ENCODE results near the gene BRD7. TPM values are rescaled to one million over a fixed set of nuclear protein-coding genes. Genes with fewer than 3 reads are reported as not detected.

BRD7 gene
- total and polyA plus RNA-seq, 2 donors (not counting 3 experiments of a cell fraction or from before 2014, with no cell fraction given): 17.1 to 69.1 TPM

- Histone ChIP-seq H3K4me1 (ENCODE audit: control insufficient read depth, extremely low read depth, insufficient read depth, low read length) (peaks cover 8% of the 10 kb centered on the region), H3K4me2 (ENCODE audit: insufficient read depth, low read length) (no peak overlapping the region), H3K27me3 (ENCODE audit: control insufficient read depth in 2 of 2, insufficient read depth in 2 of 2, low read length in 2 of 2) (peaks cover 2 to 5% of the 10 kb centered on the region in 2 experiments), H3K79me2 (ENCODE audit: control insufficient read depth, insufficient read depth, low read length) (peaks cover 22% of the 10 kb centered on the region), H3K9me1 (replicated peaks; ENCODE audit: control insufficient read depth, extremely low read depth, insufficient read depth, low read length) (no peaks in the 10 kb centered on the region), H3K36me3 (ENCODE audit: control insufficient read depth in 2 of 2, extremely low read depth in 1 of 2, insufficient read depth in 2 of 2, low read length in 2 of 2) (peaks cover 0 to under 1% of the 10 kb centered on the region in 2 experiments), H2AFZ (ENCODE audit: low read depth, low read length) (no peak overlapping the region), H3K4me3 (replicated peaks in 1 of 3; ENCODE audit: insufficient read depth in 1 of 3, low read depth in 1 of 3, low read length in 3 of 3) (no peak overlapping the region), H3K9me3 (replicated peaks; ENCODE audit: control insufficient read depth, insufficient read depth, low read length) (no peaks in the 10 kb centered on the region), H3K9ac (replicated peaks; ENCODE audit: extremely low read depth, insufficient read depth, low read length) (no peak overlapping the region), H4K20me1 (replicated peaks; ENCODE audit: control insufficient read depth, extremely low read depth, insufficient read depth, low read length) (peaks cover 4% of the 10 kb centered on the region), H3K27ac (ENCODE audit: insufficient read depth, low read depth, low read length) (no peak overlapping the region)
- DNase-seq (ENCODE audit: low read depth, low spot score) (no peak), FAIRE-seq (no peak)
- intact Hi-C loops (cut with micrococcal nuclease): loop anchor here (2.0 kb wide), 1 partner anchor 138 kb away; no protein-coding TSS in a partner anchor
- ChIA-PET CTCF (interaction anchor here (0.6 to 6.8 kb wide), 4 partner anchors 16 to 435 kb away, joined by 3 to 53 read pairs (median 20); partner anchors contain the start of gene CNEP1R1), POLR2A (no interaction called here)
- TF ChIP-seq JUN (IDR thresholded peaks at IDR 0.05; ENCODE audit: borderline replicate concordance, insufficient read depth, insufficient read length, low read depth): no peak
- TF ChIP-seq EZH2 (IDR thresholded peaks at IDR 0.05; ENCODE audit: borderline replicate concordance, low read depth, low read length, severe bottlenecking): no peak
- TF ChIP-seq GATA2 (IDR thresholded peaks at IDR 0.05; ENCODE audit: insufficient read depth, insufficient read length, low read depth, low read length): no peak
- TF ChIP-seq MYC (IDR thresholded peaks at IDR 0.05; ENCODE audit: low read depth, low read length): no peak
- no peak for TF ChIP-seq FOS (IDR thresholded peaks at IDR 0.05; ENCODE audit: borderline replicate concordance, insufficient read depth, low read length)
- TF ChIP-seq, protein P1, sequence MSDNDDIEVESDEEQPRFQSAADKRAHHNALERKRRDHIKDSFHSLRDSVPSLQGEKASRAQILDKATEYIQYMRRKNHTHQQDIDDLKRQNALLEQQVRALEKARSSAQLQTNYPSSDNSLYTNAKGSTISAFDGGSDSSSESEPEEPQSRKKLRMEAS (IDR thresholded peaks at IDR 0.05; ENCODE audit: insufficient read depth, insufficient read length): no peak
- TF ChIP-seq POLR2AphosphoS5 (IDR thresholded peaks at IDR 0.05; ENCODE audit: insufficient read depth, low read depth, low read length): no peak
- no peak for TF ChIP-seq POLR2A (IDR thresholded peaks at IDR 0.05; ENCODE audit: low read depth, low read length)
- TF ChIP-seq, protein P2, sequence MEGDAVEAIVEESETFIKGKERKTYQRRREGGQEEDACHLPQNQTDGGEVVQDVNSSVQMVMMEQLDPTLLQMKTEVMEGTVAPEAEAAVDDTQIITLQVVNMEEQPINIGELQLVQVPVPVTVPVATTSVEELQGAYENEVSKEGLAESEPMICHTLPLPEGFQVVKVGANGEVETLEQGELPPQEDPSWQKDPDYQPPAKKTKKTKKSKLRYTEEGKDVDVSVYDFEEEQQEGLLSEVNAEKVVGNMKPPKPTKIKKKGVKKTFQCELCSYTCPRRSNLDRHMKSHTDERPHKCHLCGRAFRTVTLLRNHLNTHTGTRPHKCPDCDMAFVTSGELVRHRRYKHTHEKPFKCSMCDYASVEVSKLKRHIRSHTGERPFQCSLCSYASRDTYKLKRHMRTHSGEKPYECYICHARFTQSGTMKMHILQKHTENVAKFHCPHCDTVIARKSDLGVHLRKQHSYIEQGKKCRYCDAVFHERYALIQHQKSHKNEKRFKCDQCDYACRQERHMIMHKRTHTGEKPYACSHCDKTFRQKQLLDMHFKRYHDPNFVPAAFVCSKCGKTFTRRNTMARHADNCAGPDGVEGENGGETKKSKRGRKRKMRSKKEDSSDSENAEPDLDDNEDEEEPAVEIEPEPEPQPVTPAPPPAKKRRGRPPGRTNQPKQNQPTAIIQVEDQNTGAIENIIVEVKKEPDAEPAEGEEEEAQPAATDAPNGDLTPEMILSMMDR (IDR thresholded peaks at IDR 0.05; ENCODE audit: extremely low read depth in 1 of 2, insufficient read depth in 1 of 2, low read depth in 1 of 2, low read length in 2 of 2): no peak
- BruUV-seq (replicated peaks): no TSS peak
- dilution Hi-C loops (cut with MboI; ENCODE audit: extremely low pct_ligation_motif_present, low sequenced_read_pairs): no loop called here
These were observed 2.4 kb upstream of the BRD7 start for GRCh38 chr16:50371036-50371716.
